AG10803 (cell line): ENCODE data around the gene C1QTNF1.

Experiments used
- DNase-seq: peaks from one replicate; pipeline ENCODE4 v3.0.0; 2010; ENCODE audit warnings: low read depth
- H3K4me3 ChIP-seq: 2 replicates; pipeline ENCODE4 v1.5.1; 2011; ENCODE audit warnings: mild to moderate bottlenecking, low read length, control low read depth
- TF ChIP-seq, protein P1 (sequence below): conservative IDR thresholded peaks from 2 replicates; pipeline ENCODE4 v1.5.1; 2011; ENCODE audit warnings: mild to moderate bottlenecking, low read length, control low read depth, inconsistent platforms

Gene C1QTNF1

DNA sequence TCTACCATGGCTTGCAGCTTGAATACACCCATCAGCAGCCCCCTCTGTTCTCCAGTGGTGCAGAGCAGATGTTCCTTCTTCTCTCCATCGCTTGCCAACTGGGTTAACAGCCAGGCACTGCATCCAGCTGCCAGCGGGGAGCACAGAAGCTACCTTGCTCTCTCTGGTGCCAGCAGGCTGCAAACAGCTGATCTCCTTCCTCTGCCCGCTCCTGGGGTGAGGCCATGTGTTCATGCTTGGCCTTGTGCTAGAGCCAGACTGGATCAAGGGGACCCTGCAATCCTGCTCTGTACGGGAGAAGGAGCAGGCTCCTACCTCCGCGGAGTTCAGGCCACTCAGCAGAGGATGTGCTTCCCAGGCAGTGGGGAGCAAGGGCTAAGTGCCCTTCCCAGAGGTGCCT lies 26.6 kb downstream of the C1QTNF1 start:
- H3K4me3 ChIP-seq = no peak overlapping the region
- TF ChIP-seq, protein P1, sequence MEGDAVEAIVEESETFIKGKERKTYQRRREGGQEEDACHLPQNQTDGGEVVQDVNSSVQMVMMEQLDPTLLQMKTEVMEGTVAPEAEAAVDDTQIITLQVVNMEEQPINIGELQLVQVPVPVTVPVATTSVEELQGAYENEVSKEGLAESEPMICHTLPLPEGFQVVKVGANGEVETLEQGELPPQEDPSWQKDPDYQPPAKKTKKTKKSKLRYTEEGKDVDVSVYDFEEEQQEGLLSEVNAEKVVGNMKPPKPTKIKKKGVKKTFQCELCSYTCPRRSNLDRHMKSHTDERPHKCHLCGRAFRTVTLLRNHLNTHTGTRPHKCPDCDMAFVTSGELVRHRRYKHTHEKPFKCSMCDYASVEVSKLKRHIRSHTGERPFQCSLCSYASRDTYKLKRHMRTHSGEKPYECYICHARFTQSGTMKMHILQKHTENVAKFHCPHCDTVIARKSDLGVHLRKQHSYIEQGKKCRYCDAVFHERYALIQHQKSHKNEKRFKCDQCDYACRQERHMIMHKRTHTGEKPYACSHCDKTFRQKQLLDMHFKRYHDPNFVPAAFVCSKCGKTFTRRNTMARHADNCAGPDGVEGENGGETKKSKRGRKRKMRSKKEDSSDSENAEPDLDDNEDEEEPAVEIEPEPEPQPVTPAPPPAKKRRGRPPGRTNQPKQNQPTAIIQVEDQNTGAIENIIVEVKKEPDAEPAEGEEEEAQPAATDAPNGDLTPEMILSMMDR = no peak
- no peak for DNase-seq

DNA sequence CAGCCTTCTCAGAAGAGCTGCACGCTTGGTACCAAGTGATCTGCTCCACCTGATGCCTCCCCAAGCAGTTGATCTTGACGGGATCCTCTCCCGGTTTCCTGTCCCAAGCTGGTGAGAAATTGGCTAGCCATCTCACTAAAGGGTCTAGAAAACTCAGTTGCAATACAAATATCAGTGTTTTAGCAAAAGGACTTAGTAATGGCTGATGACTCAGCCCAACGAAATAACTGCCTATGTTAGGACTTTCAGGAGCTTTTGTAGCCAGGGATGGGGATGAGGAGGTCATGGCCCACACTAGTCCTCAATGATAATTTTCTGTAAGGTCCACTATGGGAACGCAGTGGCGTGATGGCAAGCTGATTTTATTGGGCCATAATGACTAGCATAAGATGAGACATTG lies 27.3 kb downstream of the C1QTNF1 start:
- TF ChIP-seq, protein P1 = no peak
- H3K4me3 ChIP-seq = no peak overlapping the region
- DNase-seq = no peak

DNA sequence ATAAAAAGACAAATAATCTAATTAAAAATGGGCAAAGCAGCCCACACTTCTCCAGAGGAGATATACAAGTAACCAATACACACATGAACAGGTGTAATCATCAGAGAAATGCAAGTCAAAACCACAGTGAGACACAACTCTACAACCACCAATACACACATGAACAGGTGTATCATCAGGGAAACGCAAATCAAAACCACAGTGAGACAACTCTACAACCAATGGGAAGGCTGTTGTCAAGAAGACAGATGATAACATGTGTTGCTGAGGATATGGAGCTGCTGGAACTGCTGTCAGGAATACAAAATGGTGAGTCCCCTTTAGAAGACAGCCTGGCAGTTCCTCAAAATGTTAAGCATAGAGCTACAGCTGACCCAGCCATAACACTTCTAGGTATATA lies 28.2 kb downstream of the C1QTNF1 start:
- TF ChIP-seq, protein P1 = no peak
- no peak overlapping the region for H3K4me3 ChIP-seq
- no peak for DNase-seq

DNA sequence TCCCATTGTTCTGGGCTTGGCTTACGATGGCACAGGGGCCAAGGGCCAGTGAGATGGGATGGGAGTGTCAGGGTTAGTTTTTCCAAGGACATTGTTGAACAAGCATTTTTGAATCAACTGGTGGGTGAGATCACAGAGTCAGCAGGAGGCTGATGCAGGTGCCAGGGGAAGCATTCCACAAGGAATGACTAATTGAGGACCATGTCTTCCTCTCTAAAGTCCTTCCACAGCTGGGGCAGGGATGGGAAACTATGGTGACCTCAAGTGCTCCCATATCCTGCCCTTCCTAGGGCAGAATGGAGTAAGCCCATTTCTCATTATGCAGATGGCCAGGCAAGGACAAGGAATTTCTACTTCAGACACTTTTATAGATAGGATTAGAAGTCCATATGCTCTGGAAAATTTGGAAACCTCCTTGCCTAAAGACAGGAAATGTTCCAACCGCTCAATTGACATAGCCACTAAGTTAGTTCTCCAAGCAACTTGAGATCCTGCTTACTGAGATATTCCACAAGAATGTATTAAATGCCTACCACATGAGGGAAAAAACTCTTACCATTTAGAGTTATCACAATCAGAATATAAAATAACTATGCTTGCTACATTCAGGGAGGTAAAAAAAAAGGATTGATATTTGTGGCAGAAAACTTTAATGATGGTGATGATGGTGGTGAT lies 29.4 kb downstream of the C1QTNF1 start:
- TF ChIP-seq, protein P1 = no peak
- peak; percentile 76 for DNase-seq
- H3K4me3 ChIP-seq = no peak overlapping the region

DNA sequence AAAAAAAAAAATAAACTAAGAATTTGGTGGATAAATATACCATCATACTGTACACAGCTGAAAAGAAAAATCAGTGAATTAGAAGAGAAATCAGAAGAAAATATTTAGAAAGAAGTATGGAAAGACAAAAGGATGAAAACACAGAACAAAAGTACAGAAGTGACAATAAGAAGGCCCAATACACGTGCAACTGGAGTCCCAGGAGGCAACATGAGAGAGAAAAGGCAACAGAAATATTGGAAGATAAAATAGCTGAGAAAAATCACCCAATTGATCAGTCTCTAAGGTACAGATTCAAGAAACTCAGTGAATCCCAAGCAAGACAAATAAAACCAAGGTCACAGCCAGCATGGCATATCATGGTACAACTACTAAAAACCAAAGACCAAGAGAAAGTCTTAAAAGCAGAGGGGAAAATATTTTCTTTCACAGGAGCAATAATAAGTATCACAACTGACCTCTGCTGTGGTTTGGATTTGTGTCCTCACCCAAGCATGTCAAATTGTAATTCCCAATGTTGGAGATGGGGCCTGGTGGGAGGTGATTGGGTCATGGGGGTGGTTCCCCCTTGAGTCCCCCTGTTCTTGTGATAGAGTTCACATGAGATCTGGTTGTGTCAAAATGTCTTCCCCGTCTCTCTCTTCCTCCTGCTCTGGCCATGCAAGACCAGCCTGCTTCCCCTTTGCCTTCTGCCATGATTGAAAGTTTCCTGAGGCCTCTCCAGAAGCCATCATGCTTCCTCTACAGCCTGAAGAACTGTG lies 30.4 kb downstream of the C1QTNF1 start:
- H3K4me3 ChIP-seq = no peak overlapping the region
- no peak for DNase-seq
- TF ChIP-seq, protein P1 = no peak

DNA sequence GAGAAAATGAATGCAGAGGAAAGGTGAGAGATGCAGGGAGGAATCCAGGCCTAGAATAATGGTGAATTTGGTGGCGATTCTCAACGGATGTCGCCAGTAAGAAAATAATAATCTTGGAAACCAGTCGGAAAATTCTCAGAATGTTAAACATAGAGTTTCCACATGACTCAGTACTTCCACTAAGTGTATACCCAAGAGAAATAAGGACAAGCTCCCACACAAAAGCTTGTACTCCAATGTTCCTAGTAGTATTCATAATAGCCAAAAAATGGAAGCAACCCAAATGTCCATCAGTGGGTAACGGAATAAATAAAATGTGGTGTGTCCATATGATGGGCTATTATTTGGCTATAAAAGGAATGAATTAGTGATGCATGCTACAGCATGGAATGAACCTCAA lies 31.2 kb downstream of the C1QTNF1 start:
- no peak for DNase-seq
- TF ChIP-seq, protein P1 = no peak

More for the DNA sequence above, 31.2 kb downstream of the C1QTNF1 start:
- H3K4me3 ChIP-seq = no peak overlapping the region
